Measurements from ENCODE around the gene LAMTOR1. TPM values are rescaled to one million over a fixed set of nuclear protein-coding genes. Genes with fewer than 3 reads are reported as not detected.

Gene LAMTOR1
- total RNA-seq, 6 experiments from 2014 or later = 131 to 170 (median 145) TPM

DNA sequence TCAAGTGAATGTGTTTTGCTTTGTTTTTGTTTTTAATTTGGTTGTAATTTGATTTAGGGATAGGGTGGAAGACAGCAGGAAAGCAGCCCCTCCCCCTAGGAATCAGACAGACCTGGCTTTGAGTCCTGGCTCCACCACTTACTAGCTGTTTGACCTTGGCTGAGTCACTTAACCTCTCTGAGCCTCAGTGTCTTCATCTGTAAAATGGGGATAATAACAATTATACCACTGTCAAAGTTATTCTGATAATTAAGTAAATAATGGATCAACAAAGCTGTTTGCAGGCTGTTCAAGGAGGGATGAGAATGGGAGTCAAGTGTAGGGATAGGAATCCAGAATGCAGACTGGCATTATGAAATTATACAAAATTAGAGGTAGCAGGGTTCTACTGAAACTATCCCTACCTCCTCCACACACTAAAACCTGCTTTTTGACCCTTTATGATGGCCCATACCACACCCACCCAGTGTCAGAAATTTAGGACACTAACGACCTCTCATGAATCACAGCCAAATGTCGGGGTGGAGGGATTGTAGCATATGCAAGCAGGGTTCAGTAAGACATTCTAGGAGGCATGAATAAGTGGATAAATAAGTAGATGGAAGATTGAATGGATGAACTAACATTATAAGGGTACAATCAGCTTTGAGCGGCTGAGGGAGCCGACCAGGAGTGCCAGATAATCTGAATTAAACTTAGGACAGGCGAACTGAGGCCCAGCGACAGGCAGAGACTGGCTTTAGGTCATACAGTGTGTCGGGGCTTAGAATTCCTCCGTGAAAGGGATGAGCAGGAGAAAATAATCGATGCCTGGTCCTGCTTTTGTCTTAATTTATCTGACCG lies 8.4 kb upstream of the LAMTOR1 start:
- H3K9me3 Mint-ChIP-seq = no peaks in the 10 kb centered on the region
- no peak for DNase-seq
- peak overlapping the region; percentile 98 for H3K4me3 Mint-ChIP-seq
- H3K27me3 Mint-ChIP-seq (ENCODE audit: insufficient read depth) = peaks cover 6% of the 10 kb centered on the region; the same call in 1 of the 2 replicates
- H3K36me3 Mint-ChIP-seq (ENCODE audit: low read depth) = peaks cover 25% of the 10 kb centered on the region
- H3K27ac Mint-ChIP-seq = peak overlapping the region; percentile 100
- TF ChIP-seq, protein P1, sequence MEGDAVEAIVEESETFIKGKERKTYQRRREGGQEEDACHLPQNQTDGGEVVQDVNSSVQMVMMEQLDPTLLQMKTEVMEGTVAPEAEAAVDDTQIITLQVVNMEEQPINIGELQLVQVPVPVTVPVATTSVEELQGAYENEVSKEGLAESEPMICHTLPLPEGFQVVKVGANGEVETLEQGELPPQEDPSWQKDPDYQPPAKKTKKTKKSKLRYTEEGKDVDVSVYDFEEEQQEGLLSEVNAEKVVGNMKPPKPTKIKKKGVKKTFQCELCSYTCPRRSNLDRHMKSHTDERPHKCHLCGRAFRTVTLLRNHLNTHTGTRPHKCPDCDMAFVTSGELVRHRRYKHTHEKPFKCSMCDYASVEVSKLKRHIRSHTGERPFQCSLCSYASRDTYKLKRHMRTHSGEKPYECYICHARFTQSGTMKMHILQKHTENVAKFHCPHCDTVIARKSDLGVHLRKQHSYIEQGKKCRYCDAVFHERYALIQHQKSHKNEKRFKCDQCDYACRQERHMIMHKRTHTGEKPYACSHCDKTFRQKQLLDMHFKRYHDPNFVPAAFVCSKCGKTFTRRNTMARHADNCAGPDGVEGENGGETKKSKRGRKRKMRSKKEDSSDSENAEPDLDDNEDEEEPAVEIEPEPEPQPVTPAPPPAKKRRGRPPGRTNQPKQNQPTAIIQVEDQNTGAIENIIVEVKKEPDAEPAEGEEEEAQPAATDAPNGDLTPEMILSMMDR (IDR thresholded peaks at IDR 0.05) = no peak
- peaks cover 68% of the 10 kb centered on the region for H3K4me1 Mint-ChIP-seq (ENCODE audit: low read depth)

DNA sequence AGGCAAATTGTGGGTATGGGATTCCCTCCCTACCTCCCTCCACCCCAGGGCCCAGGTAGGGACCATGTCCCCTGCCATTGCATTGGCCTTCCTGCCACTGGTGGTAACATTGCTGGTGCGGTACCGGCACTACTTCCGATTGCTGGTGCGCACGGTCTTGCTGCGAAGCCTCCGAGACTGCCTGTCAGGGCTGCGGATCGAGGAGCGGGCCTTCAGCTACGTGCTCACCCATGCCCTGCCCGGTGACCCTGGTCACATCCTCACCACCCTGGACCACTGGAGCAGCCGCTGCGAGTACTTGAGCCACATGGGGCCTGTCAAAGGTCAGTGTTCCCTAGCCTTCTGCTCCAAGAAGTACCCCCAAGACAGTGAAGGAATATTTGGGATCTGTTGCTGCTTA lies 2.8 kb upstream of the LAMTOR1 start, which contains the start of gene TOMT:
TOMT (plus strand) TSS at position 37 of the 400 bp plus-strand sequence; CDS start at position 65, 28 bp downstream.
- DNase-seq = no peak
- H3K4me3 Mint-ChIP-seq = no peak within 1 kb of the TSS
- H3K4me1 Mint-ChIP-seq (ENCODE audit: low read depth) = peaks cover 45% of the 10 kb centered on the region
- no peak within 1 kb of the TSS; the same call in 1 of the 2 replicates for H3K27ac Mint-ChIP-seq
- 0 out of 2 replicates have a peak, but pooled peaks cover 4% of the 10 kb centered on the region for H3K9me3 Mint-ChIP-seq
- H3K36me3 Mint-ChIP-seq (ENCODE audit: low read depth) = peaks cover 38% of the 10 kb centered on the region
- peaks cover 6% of the 10 kb centered on the region for H3K27me3 Mint-ChIP-seq (ENCODE audit: insufficient read depth)
- TF ChIP-seq, protein P1 (IDR thresholded peaks at IDR 0.05) = no peak

- peaks cover 6% of the 10 kb centered on the region for H3K27me3 Mint-ChIP-seq (ENCODE audit: insufficient read depth)
- H3K4me3 Mint-ChIP-seq = peak overlapping the region; percentile 96
- no peak for DNase-seq
- H3K36me3 Mint-ChIP-seq (ENCODE audit: low read depth) = peaks cover 38% of the 10 kb centered on the region
- 0 out of 2 replicates have a peak, but pooled peaks cover 4% of the 10 kb centered on the region for H3K9me3 Mint-ChIP-seq
- TF ChIP-seq, protein P1 (IDR thresholded peaks at IDR 0.05) = peak; percentile 43
- H3K27ac Mint-ChIP-seq = peak overlapping the region; percentile 88
- peaks cover 45% of the 10 kb centered on the region for H3K4me1 Mint-ChIP-seq (ENCODE audit: low read depth)
These were observed 664 bp upstream of the LAMTOR1 start for GRCh38 chr11:72103754-72104167.

- peaks cover 6% of the 10 kb centered on the region for H3K27me3 Mint-ChIP-seq (ENCODE audit: insufficient read depth)
- peaks cover 38% of the 10 kb centered on the region for H3K36me3 Mint-ChIP-seq (ENCODE audit: low read depth)
- H3K4me3 Mint-ChIP-seq = peak overlapping the region; percentile 96
- no peak for DNase-seq
- H3K4me1 Mint-ChIP-seq (ENCODE audit: low read depth) = peaks cover 44% of the 10 kb centered on the region
- H3K27ac Mint-ChIP-seq = peak overlapping the region; percentile 94
- 0 out of 2 replicates have a peak, but pooled peaks cover 4% of the 10 kb centered on the region for H3K9me3 Mint-ChIP-seq
- TF ChIP-seq, protein P1 (IDR thresholded peaks at IDR 0.05) = no peak
These were observed 509 bp downstream of the LAMTOR1 start for GRCh38 chr11:72102631-72102945.

- peaks cover 40% of the 10 kb centered on the region for H3K4me1 Mint-ChIP-seq (ENCODE audit: low read depth)
- DNase-seq = no peak
- H3K9me3 Mint-ChIP-seq = 0 out of 2 replicates have a peak, but pooled peaks cover 4% of the 10 kb centered on the region
- peak overlapping the region; percentile 96 for H3K4me3 Mint-ChIP-seq
- peak overlapping the region; percentile 94 for H3K27ac Mint-ChIP-seq
- peaks cover 6% of the 10 kb centered on the region for H3K27me3 Mint-ChIP-seq (ENCODE audit: insufficient read depth)
- TF ChIP-seq, protein P1 (IDR thresholded peaks at IDR 0.05) = no peak
- H3K36me3 Mint-ChIP-seq (ENCODE audit: low read depth) = peaks cover 40% of the 10 kb centered on the region
These were observed 935 bp downstream of the LAMTOR1 start for GRCh38 chr11:72102162-72102561.

All from HFFc6 (cell line).